Right atrium auricular region (tissue), 2 donors: ENCODE data around the gene ZNF836. TPM values are rescaled to one million over a fixed set of nuclear protein-coding genes. Genes with fewer than 3 reads are reported as not detected.

Source experiments
- DNase-seq: peaks from one replicate; pipeline ENCODE4 v3.0.0-alpha.2; 2019; ENCODE audit warnings: low spot score
- H3K27ac ChIP-seq, 2 donors: fragments of 200-600 bp; sonication (generic); 1 replicate in 1 of 2; 2 replicates in 1 of 2; pipeline ENCODE4 v1.5.1; 2016 to 2019
- H3K27me3 ChIP-seq, 2 donors: fragments of 200-600 bp; sonication (generic); one replicate each; pipeline versions ENCODE4 v1.5.1 to v1.6.0; 2017 to 2019
- H3K36me3 ChIP-seq: fragments of 200-600 bp; sonication (generic); one replicate; pipeline ENCODE4 v1.5.1; 2016
- H3K4me1 ChIP-seq, 2 donors: fragments of 200-600 bp; sonication (generic); one replicate each; pipeline versions ENCODE4 v1.5.1 to v1.6.0; 2017 to 2019
- H3K4me3 ChIP-seq, 2 donors: fragments of 200-600 bp; sonication (generic); 1 replicate in 1 of 2; 2 replicates in 1 of 2; pipeline ENCODE4 v1.5.1; 2017 to 2019; ENCODE audit warnings: mild to moderate bottlenecking in 1 of 2, moderate library complexity in 1 of 2
- H3K9me3 ChIP-seq, 2 donors: fragments of 200-600 bp; sonication (generic); one replicate each; pipeline ENCODE4 v1.5.1; 2019
- CTCF ChIP-seq, 2 donors: fragments of 200-600 bp; sonication (generic); IDR thresholded peaks; one replicate each; pipeline ENCODE4 v1.5.1; 2019; ENCODE audit warnings: antibody characterized with exemption in 2 of 2
- total RNA-seq, 2 donors: library from RNA; depleted of rRNA; stranded (reverse); fragments of >200 nt; gene quantifications; one replicate each; pipeline ENCODE4 v1.1.0, GENCODE V29; 2016

Gene ZNF836
- total RNA-seq, 2 donors from 2014 or later: 2.2 to 7.6 TPM

GRCh38 chr19:52148256-52148655, 23.2 kb downstream of the ZNF836 start:
- no peak overlapping the region for H3K4me3 ChIP-seq

GRCh38 chr19:52142001-52142595, 29.3 kb downstream of the ZNF836 start:
- no peak for TF ChIP-seq CTCF (IDR thresholded peaks at IDR 0.05)

More at GRCh38 chr19:52148256-52148655, 23.2 kb downstream of the ZNF836 start:
- H3K27me3 ChIP-seq: no peaks in the 10 kb centered on the region
- no peaks in the 10 kb centered on the region for H3K4me1 ChIP-seq
- DNase-seq: no peak
- no peak overlapping the region for H3K27ac ChIP-seq
- H3K36me3 ChIP-seq: no peaks in the 10 kb centered on the region
- no peak for TF ChIP-seq CTCF (IDR thresholded peaks at IDR 0.05)
- peaks cover 0 to under 1% of the 10 kb centered on the region in 2 donors for H3K9me3 ChIP-seq

GRCh38 chr19:52141203-52141602, 30.2 kb downstream of the ZNF836 start:
- no peak overlapping the region for H3K27ac ChIP-seq
- DNase-seq: no peak
- H3K9me3 ChIP-seq: no peaks in the 10 kb centered on the region
- H3K27me3 ChIP-seq: no peaks in the 10 kb centered on the region
- no peaks in the 10 kb centered on the region for H3K36me3 ChIP-seq
- peaks cover 0 to 17% of the 10 kb centered on the region in 2 donors for H3K4me1 ChIP-seq
- TF ChIP-seq CTCF (IDR thresholded peaks at IDR 0.05): no peak
- H3K4me3 ChIP-seq: no peak overlapping the region

More at GRCh38 chr19:52142001-52142595, 29.3 kb downstream of the ZNF836 start:
- H3K4me3 ChIP-seq: no peak overlapping the region
- DNase-seq: no peak
- H3K27ac ChIP-seq: no peak overlapping the region
- peaks cover 0 to 17% of the 10 kb centered on the region in 2 donors for H3K4me1 ChIP-seq
- H3K27me3 ChIP-seq: no peaks in the 10 kb centered on the region
- no peaks in the 10 kb centered on the region for H3K36me3 ChIP-seq
- H3K9me3 ChIP-seq: no peaks in the 10 kb centered on the region

GRCh38 chr19:52140032-52140710, 31.2 kb downstream of the ZNF836 start:
- no peak for DNase-seq
- TF ChIP-seq CTCF (IDR thresholded peaks at IDR 0.05): no peak
- peaks cover 0 to 17% of the 10 kb centered on the region in 2 donors for H3K4me1 ChIP-seq
- H3K27me3 ChIP-seq: no peaks in the 10 kb centered on the region
- no peaks in the 10 kb centered on the region for H3K9me3 ChIP-seq
- peak overlapping the region; percentile 90 to 95 for H3K27ac ChIP-seq
- H3K4me3 ChIP-seq: peak overlapping the region; percentile 70 to 75
- H3K36me3 ChIP-seq: no peaks in the 10 kb centered on the region

- H3K27ac ChIP-seq: peak within 1 kb of the TSS; percentile 90 to 95
- peak; percentile 95 for DNase-seq
- no peaks in the 10 kb centered on the region for H3K9me3 ChIP-seq
- H3K36me3 ChIP-seq: no peaks in the 10 kb centered on the region
- TF ChIP-seq CTCF (IDR thresholded peaks at IDR 0.05): peak; percentile 69 to 86
- H3K27me3 ChIP-seq: no peaks in the 10 kb centered on the region
- H3K4me3 ChIP-seq: peak within 1 kb of the TSS; percentile 70 to 75
- peaks cover 0 to 17% of the 10 kb centered on the region in 2 donors for H3K4me1 ChIP-seq
Observed at GRCh38 chr19:52139252-52140031, 32.0 kb downstream of the ZNF836 start, which contains the start of gene ZNF616. ZNF616 (minus strand) TSS chr19:52139938; CDS start chr19:52130512, 9,426 bp downstream.
